ENCODE data around the gene AK5. TPM values are rescaled to one million over a fixed set of nuclear protein-coding genes. Genes with fewer than 3 reads are reported as not detected.

Gene AK5
- polyA plus RNA-seq, 3 donors = 0.34 to 0.72 (median 0.48) TPM

DNA sequence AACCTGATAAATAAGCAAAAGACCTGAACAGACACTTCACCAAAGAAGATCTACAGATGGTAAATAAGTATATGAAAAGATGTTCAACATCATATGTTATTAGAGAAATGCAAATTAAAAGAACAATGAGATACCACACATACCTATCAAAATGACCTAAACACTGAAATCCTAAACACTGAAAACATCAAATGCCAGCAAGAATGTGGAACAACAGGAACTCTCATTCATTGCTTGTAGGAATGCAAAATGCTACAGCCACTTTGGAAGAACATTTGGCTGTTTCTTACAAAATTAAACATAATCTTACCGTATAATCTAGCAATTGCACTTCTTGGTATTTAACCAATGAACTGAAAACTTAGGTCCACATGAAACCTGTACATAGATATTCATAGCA is 47.7 kb upstream of the AK5 start:
- H3K4me3 Mint-ChIP-seq = no peak overlapping the region
- H3K27me3 Mint-ChIP-seq (ENCODE audit: low read depth in 3 of 3) = peaks cover 0 to 2% (median 0%) of the 10 kb centered on the region in 3 donors
- H3K4me3 ChIP-seq (replicated peaks in 1 of 3; ENCODE audit: low read depth in 2 of 3, low read length in 3 of 3) = no peak overlapping the region
- no peaks in the 10 kb centered on the region for H4K20me1 ChIP-seq (ENCODE audit: insufficient read depth, low read length)
- no peaks in the 10 kb centered on the region for H3K36me3 ChIP-seq (replicated peaks in 1 of 2; ENCODE audit: control insufficient read depth in 1 of 2, insufficient read depth in 2 of 2, low read length in 2 of 2)
- no peak overlapping the region for H3K27ac ChIP-seq (ENCODE audit: low read depth in 1 of 2, low read length in 2 of 2)
- DNase-seq = no peak
- no peak overlapping the region for H3K9ac ChIP-seq (ENCODE audit: insufficient read depth, low read length, poor library complexity, severe bottlenecking)
- H3K36me3 Mint-ChIP-seq = peaks cover 0 to 5% of the 10 kb centered on the region in 2 donors
- no peak for TF ChIP-seq CTCF (IDR thresholded peaks at IDR 0.05)
- intact Hi-C loops (cut with micrococcal nuclease) = no loop called here
- no peaks in the 10 kb centered on the region for H3K27me3 ChIP-seq (ENCODE audit: control insufficient read depth in 2 of 2, insufficient read depth in 2 of 2, low read length in 2 of 2)
- H3K4me1 ChIP-seq (ENCODE audit: control insufficient read depth in 1 of 2, insufficient read depth in 2 of 2, low read length in 2 of 2) = peaks cover 8 to 9% of the 10 kb centered on the region in 2 donors
- H3K4me2 ChIP-seq (replicated peaks; ENCODE audit: extremely low read depth, low read length, poor library complexity, severe bottlenecking) = no peak overlapping the region
- peaks cover 10% of the 10 kb centered on the region for H3K4me1 Mint-ChIP-seq
- peaks cover 5 to 12% of the 10 kb centered on the region in 2 donors for H3K9me3 ChIP-seq (replicated peaks in 1 of 2; ENCODE audit: control insufficient read depth in 1 of 2, insufficient read depth in 1 of 2, low read length in 2 of 2)
- H2AFZ ChIP-seq (ENCODE audit: insufficient read depth, low read depth, low read length, poor library complexity, severe bottlenecking) = no peak overlapping the region
- H3K9me3 Mint-ChIP-seq = peaks cover 10 to 17% (median 15%) of the 10 kb centered on the region in 7 donors
- H3K79me2 ChIP-seq (ENCODE audit: insufficient read depth, low read length) = no peaks in the 10 kb centered on the region
- H3K27ac Mint-ChIP-seq = no peak overlapping the region
- WGBS (ENCODE audit: insufficient coverage) = 100% methylated on average over 1 of the region's 1 CpG

GRCh38 chr1:77234943-77235342 is 46.9 kb upstream of the AK5 start:
- no CpG with 5 or more reads among the region's 1 CpG for WGBS (ENCODE audit: insufficient coverage)
- intact Hi-C loops (cut with micrococcal nuclease) = no loop called here
- H3K9me3 Mint-ChIP-seq = peaks cover 10 to 17% (median 15%) of the 10 kb centered on the region in 7 donors

More at GRCh38 chr1:77234943-77235342, 46.9 kb upstream of the AK5 start:
- no peak overlapping the region for H3K4me3 Mint-ChIP-seq
- peaks cover 0 to 2% (median 0%) of the 10 kb centered on the region in 3 donors for H3K27me3 Mint-ChIP-seq (ENCODE audit: low read depth in 3 of 3)
- no peak for TF ChIP-seq CTCF (IDR thresholded peaks at IDR 0.05)
- no peaks in the 10 kb centered on the region for H4K20me1 ChIP-seq (ENCODE audit: insufficient read depth, low read length)
- H3K27ac Mint-ChIP-seq = no peak overlapping the region
- H2AFZ ChIP-seq (ENCODE audit: insufficient read depth, low read depth, low read length, poor library complexity, severe bottlenecking) = no peak overlapping the region
- peaks cover 18% of the 10 kb centered on the region for H3K4me1 Mint-ChIP-seq
- H3K36me3 ChIP-seq (replicated peaks in 1 of 2; ENCODE audit: control insufficient read depth in 1 of 2, insufficient read depth in 2 of 2, low read length in 2 of 2) = no peaks in the 10 kb centered on the region
- H3K9me3 ChIP-seq (replicated peaks in 1 of 2; ENCODE audit: control insufficient read depth in 1 of 2, insufficient read depth in 1 of 2, low read length in 2 of 2) = peaks cover 5 to 12% of the 10 kb centered on the region in 2 donors
- H3K4me1 ChIP-seq (ENCODE audit: control insufficient read depth in 1 of 2, insufficient read depth in 2 of 2, low read length in 2 of 2) = peaks cover 11 to 13% of the 10 kb centered on the region in 2 donors
- H3K27ac ChIP-seq (ENCODE audit: low read depth in 1 of 2, low read length in 2 of 2) = no peak overlapping the region
- H3K4me3 ChIP-seq (replicated peaks in 1 of 3; ENCODE audit: low read depth in 2 of 3, low read length in 3 of 3) = no peak overlapping the region
- peaks cover 0 to 5% of the 10 kb centered on the region in 2 donors for H3K36me3 Mint-ChIP-seq
- no peak overlapping the region for H3K4me2 ChIP-seq (replicated peaks; ENCODE audit: extremely low read depth, low read length, poor library complexity, severe bottlenecking)
- DNase-seq = no peak
- no peak overlapping the region for H3K9ac ChIP-seq (ENCODE audit: insufficient read depth, low read length, poor library complexity, severe bottlenecking)
- no peaks in the 10 kb centered on the region for H3K27me3 ChIP-seq (ENCODE audit: control insufficient read depth in 2 of 2, insufficient read depth in 2 of 2, low read length in 2 of 2)
- H3K79me2 ChIP-seq (ENCODE audit: insufficient read depth, low read length) = no peaks in the 10 kb centered on the region
